ENCODE measurements around the gene FOXL3. TPM values are rescaled to one million over a fixed set of nuclear protein-coding genes. Genes with fewer than 3 reads are reported as not detected.

The FOXL3 gene
- total and polyA plus RNA-seq, 12 donors: not detected

DNA sequence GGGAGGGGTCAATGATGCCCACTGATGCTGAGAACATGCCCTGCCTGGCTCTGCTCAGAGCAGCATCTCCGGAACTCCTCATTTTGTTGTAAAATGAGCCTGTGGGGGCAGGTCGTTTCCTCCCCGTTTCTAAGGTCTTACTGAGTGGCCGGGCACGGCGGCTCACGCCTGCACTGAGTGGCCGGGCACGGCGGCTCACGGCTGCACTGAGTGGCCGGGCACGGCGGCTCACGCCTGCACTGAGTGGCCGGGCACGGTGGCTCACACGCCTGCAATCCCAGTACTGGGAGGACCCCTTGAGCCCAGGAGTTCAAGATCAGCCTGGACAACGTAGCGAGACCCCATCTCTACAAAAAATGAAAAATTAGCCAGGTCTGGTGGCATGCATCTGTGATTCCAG, 39.0 kb upstream of the FOXL3 start:
- no peaks in the 10 kb centered on the region for H3K9me3 ChIP-seq (replicated peaks in 1 of 3)
- no peak overlapping the region for H3K27ac ChIP-seq
- DNase-seq: no peak
- peaks cover 0 to 67% of the 10 kb centered on the region in 2 donors for H3K36me3 ChIP-seq (replicated peaks in 1 of 2)
- H3K4me1 ChIP-seq (replicated peaks in 1 of 2): no peaks in the 10 kb centered on the region
- TF ChIP-seq POLR2A (IDR thresholded peaks at IDR 0.05): no peak
- TF ChIP-seq, protein P1, sequence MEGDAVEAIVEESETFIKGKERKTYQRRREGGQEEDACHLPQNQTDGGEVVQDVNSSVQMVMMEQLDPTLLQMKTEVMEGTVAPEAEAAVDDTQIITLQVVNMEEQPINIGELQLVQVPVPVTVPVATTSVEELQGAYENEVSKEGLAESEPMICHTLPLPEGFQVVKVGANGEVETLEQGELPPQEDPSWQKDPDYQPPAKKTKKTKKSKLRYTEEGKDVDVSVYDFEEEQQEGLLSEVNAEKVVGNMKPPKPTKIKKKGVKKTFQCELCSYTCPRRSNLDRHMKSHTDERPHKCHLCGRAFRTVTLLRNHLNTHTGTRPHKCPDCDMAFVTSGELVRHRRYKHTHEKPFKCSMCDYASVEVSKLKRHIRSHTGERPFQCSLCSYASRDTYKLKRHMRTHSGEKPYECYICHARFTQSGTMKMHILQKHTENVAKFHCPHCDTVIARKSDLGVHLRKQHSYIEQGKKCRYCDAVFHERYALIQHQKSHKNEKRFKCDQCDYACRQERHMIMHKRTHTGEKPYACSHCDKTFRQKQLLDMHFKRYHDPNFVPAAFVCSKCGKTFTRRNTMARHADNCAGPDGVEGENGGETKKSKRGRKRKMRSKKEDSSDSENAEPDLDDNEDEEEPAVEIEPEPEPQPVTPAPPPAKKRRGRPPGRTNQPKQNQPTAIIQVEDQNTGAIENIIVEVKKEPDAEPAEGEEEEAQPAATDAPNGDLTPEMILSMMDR (IDR thresholded peaks at IDR 0.05): no peak
- intact Hi-C loops (cut with DNase I): no loop called here
- H3K27me3 ChIP-seq: no peaks in the 10 kb centered on the region
- WGBS, 4 donors: 83 to 97% (median 95%) methylated on average over 3 to 20 of the region's 20 CpGs
- H3K4me3 ChIP-seq: no peak overlapping the region

GRCh38 chr7:251446-252175, 38.4 kb upstream of the FOXL3 start:
- H3K36me3 ChIP-seq (replicated peaks in 1 of 2): peaks cover 0 to 73% of the 10 kb centered on the region in 2 donors
- intact Hi-C loops (cut with DNase I): no loop called here

DNA sequence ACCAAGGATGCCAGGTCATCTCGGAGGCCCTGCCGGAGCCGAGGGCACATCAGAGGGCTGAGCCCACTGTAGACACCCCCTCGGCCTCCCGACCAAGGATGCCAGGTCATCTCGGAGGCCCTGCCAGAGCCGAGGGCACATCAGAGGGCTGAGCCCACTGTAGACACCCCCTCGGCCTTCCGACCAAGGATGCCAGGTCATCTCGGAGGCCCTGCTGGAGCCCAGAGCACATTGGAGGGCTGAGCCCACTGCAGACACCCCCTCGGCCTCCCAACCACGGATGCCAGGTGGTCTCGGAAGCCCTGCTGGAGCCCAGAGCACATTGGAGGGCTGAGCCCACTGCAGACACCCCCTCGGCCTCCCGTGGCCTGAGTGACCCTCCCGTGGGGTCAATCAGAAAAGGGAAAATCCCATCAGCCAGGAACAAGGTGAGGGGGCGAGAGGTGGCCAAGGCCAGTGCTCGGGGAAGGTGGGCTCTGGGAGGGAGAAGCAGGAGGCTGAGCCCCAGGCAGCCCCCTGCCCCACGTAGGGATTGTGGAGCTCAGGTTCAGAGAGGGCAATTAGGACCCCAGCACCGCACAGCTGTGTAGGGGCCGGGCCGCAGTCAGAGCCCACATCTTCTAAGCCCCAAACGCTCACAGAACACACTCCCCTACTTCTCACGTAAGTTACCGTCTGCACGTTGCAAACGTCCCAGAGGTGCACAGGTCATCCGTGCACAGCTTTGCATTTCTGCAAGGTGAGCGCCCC, 37.6 kb upstream of the FOXL3 start:
- H3K4me1 ChIP-seq (replicated peaks in 1 of 2): no peaks in the 10 kb centered on the region
- no peaks in the 10 kb centered on the region for H3K9me3 ChIP-seq (replicated peaks in 1 of 3)
- no peak for DNase-seq
- no peak overlapping the region for H3K27ac ChIP-seq
- intact Hi-C loops (cut with DNase I): no loop called here
- H3K4me3 ChIP-seq: no peak overlapping the region
- H3K27me3 ChIP-seq: no peaks in the 10 kb centered on the region
- H3K36me3 ChIP-seq (replicated peaks in 1 of 2): peaks cover 0 to 76% of the 10 kb centered on the region in 2 donors
- 92 to 97% (median 94%) methylated on average over 14 to 29 of the region's 29 CpGs for WGBS, 4 donors
- TF ChIP-seq POLR2A (IDR thresholded peaks at IDR 0.05): no peak
- TF ChIP-seq, protein P1 (IDR thresholded peaks at IDR 0.05): no peak

More at GRCh38 chr7:251446-252175, 38.4 kb upstream of the FOXL3 start:
- no peak overlapping the region for H3K27ac ChIP-seq
- H3K4me1 ChIP-seq (replicated peaks in 1 of 2): no peaks in the 10 kb centered on the region
- H3K27me3 ChIP-seq: no peaks in the 10 kb centered on the region
- WGBS, 4 donors: 85 to 92% (median 91%) methylated on average over 15 to 21 of the region's 21 CpGs
- TF ChIP-seq POLR2A (IDR thresholded peaks at IDR 0.05): no peak
- TF ChIP-seq, protein P1 (IDR thresholded peaks at IDR 0.05): no peak
- H3K4me3 ChIP-seq: no peak overlapping the region
- no peaks in the 10 kb centered on the region for H3K9me3 ChIP-seq (replicated peaks in 1 of 3)
- DNase-seq: no peak

- H3K27ac ChIP-seq: no peak overlapping the region
- peaks cover 0 to 77% of the 10 kb centered on the region in 2 donors for H3K36me3 ChIP-seq (replicated peaks in 1 of 2)
- no peak overlapping the region for H3K4me3 ChIP-seq
- no peak for DNase-seq
- no peaks in the 10 kb centered on the region for H3K4me1 ChIP-seq (replicated peaks in 1 of 2)
- WGBS, 4 donors: 92 to 98% (median 96%) methylated on average over 9 to 22 of the region's 22 CpGs
- TF ChIP-seq POLR2A (IDR thresholded peaks at IDR 0.05): no peak
- TF ChIP-seq, protein P1 (IDR thresholded peaks at IDR 0.05): no peak
- H3K9me3 ChIP-seq (replicated peaks in 1 of 3): no peaks in the 10 kb centered on the region
- intact Hi-C loops (cut with DNase I): no loop called here
- no peaks in the 10 kb centered on the region for H3K27me3 ChIP-seq
These were observed 37.0 kb upstream of the FOXL3 start for GRCh38 chr7:252981-253380.

All from adrenal gland (tissue), 12 donors.